ENCODE measurements around the gene NDUFB2.

NDUFB2 gene

GRCh38 chr7:140745266-140746058 is 49.0 kb downstream of the NDUFB2 start:
- no peak for DNase-seq

GRCh38 chr7:140746751-140747150 is 50.2 kb downstream of the NDUFB2 start:
- DNase-seq: no peak

GRCh38 chr7:140752533-140752932 is 56.0 kb downstream of the NDUFB2 start:
- no peak for DNase-seq

GRCh38 chr7:140754506-140754905 is 58.0 kb downstream of the NDUFB2 start:
- DNase-seq: no peak
